CD4-positive, alpha-beta T cell treated with Interleukin-6 at 100 ng/mL for 8 hours (primary cell): ENCODE results near the gene AUTS2.

Source experiments
- DNase-seq: peaks from one replicate; pipeline ENCODE4 v3.0.0-alpha.2; 2020; ENCODE audit warnings: mixed read lengths, low spot score

Gene AUTS2

DNA sequence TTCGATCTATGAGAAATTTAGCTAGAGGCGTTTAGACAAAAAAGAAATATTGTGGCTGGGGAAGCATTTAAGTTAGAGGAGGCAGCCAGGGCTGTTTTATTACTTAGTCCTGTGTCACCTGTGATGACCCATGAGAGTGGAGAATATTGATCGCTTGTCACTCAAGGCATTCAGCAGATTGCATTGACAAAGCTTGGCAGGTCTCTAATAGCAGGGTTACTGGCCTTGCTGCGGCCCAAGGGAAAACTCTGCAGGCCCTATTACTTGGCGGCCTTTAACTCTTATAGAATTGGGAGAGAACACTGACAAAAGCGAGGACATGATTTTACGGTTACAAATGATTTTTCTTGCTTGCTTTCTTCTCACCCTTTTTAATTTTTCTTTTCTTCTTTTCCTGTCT lies 473.5 kb downstream of the AUTS2 start:
- DNase-seq: no peak

- DNase-seq: no peak
Observed at GRCh38 chr7:70072220-70072619, 473.9 kb downstream of the AUTS2 start.

GRCh38 chr7:70076325-70076724 lies 478.1 kb downstream of the AUTS2 start:
- no peak for DNase-seq

DNA sequence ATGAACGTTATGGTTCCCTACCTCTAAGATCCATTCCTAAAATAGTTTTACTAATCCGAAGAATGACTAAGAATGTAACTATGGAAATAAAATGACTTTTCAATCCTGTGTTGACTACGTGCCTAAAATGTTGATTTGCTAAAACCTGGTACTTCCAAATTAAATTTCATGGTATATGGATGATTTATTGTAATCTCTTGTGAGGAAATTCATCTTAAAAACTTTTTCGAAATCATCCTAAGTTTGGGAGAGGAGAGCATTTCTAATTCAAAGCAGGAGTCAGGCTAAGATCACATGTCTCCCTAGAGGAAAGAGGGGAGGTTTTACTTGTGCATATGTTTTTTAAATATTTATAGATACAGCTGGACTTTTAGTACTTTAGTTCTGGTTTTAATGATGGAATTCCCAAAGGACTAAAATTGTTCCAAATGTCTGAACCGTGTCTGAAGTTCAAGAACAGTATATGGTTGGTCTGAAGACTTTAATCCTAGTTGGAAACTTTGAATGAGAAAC lies 483.9 kb downstream of the AUTS2 start:
- DNase-seq: no peak

DNA sequence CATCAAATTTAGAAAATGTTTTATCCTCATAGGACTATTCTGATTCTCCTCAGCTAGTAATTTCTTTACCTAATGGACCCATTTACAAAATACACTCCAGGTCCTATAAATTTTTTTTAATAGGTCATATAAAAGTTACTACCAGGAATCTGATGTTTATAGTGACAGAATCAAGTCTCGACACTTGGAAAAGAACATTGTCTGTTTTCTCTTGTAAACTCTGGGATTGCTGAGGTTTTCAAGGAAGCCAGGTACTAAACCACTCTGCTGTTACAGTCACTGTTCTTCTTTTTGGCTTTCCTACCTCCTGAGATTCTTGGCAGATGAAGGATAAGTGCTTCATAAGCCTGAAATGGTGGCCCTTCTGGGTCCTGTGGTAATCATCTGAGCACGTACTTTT lies 493.1 kb downstream of the AUTS2 start:
- no peak for DNase-seq

GRCh38 chr7:70092314-70093204 lies 494.3 kb downstream of the AUTS2 start:
- DNase-seq: no peak

- no peak for DNase-seq
Observed at GRCh38 chr7:70093205-70093904, 495.1 kb downstream of the AUTS2 start.

DNA sequence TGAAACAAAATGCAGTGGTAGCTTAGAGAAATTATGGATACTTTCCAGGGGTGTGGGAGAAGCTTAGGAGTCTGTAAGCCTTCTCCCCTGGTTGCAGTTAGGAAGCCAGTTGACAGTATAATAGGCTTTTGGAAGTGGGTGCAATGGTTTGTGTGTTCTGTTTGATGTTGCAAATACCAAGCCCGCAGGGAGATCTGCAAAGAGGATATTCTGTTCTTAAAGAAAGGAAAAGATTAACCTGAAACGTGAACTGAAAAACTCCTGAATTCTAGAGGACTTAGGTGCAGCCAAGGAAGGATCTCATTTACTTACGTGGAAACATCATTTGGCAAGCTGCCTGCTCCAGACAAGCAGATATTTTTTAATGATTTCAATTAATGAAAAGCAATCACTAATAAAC lies 496.6 kb downstream of the AUTS2 start:
- no peak for DNase-seq

GRCh38 chr7:70097645-70098044 lies 499.4 kb downstream of the AUTS2 start:
- DNase-seq: no peak

DNA sequence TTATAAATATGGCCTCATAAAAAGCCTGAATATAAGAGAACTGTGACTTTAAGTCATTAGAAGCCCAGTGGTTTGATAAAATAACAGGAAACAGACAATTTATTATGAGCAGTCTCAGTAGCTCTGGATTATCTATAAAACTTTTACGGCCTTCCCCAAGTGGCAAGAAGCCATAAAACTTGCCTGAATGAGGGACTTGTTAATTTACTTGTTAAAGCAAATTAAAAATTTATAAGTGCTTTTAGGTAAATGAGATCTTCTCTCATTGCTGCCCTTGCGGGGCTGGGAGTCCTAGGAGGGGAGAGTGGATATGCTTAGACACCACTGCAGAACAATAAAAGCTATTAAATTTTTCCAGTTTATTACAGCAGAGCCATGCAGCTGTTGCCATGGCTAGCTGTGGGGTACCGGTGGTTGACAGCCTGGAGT lies 499.9 kb downstream of the AUTS2 start:
- no peak for DNase-seq

DNA sequence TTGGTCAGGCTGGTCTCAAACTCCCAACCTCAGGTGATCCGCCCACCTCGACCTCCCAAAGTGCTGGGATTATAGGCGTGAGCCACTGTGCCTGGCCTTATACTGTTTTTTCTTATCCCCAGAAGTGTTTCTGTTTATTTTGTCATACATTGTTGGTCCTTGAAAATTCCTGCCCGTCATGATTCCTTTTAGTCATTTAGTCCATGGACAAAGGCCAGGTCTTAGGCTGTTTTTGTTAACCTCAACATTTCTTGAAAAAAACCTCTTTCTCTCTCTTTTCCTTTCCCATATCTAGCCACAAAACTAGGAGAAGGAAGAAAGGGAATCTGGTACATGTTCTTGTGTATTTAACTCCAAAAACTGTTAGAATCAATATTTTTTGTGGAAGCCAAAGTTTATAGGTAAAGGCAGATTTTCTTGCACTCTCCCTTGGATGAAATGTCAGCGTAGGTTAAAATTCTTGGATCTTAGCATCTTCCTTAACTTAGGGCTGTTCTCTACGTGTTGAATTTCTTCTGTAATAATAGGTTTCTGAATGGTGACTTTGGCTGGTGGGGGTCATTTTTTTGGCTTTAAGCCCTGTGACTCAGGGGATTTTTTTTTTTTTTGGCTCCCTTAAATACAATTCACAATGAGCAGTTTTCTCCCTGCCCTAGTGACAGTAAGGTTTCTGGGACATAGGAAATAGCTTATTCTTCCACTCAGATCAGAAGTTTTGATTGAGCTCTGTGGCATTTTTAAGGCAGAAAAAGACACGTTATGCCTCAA lies 500.8 kb downstream of the AUTS2 start:
- no peak for DNase-seq

- DNase-seq: no peak
Observed at GRCh38 chr7:70104243-70104642, 506.0 kb downstream of the AUTS2 start.

- no peak for DNase-seq
Observed at GRCh38 chr7:70113078-70113477, 514.8 kb downstream of the AUTS2 start.

DNA sequence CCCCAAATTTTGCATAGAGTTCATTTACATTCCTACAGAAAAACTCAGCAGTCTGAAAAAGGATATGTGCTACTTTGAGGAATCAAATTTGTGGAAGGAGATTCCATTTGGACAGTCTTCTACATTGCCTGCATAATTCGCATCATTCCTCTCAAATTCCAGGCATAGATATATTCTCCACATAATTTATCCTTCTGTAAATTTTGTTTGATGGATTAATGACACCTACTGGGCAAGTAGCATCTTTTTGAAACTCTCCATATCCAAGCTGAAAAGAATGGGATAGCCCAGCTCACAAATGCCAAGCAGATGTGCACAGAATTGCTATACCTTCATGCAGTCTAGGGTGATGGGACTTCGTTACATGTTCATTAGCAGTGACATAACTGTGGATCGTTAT lies 515.3 kb downstream of the AUTS2 start:
- DNase-seq: no peak

GRCh38 chr7:70114806-70115205 lies 516.5 kb downstream of the AUTS2 start:
- no peak for DNase-seq

- no peak for DNase-seq
Observed at GRCh38 chr7:70116244-70116643, 518.0 kb downstream of the AUTS2 start.

GRCh38 chr7:70116867-70117266 lies 518.6 kb downstream of the AUTS2 start:
- DNase-seq: no peak

DNA sequence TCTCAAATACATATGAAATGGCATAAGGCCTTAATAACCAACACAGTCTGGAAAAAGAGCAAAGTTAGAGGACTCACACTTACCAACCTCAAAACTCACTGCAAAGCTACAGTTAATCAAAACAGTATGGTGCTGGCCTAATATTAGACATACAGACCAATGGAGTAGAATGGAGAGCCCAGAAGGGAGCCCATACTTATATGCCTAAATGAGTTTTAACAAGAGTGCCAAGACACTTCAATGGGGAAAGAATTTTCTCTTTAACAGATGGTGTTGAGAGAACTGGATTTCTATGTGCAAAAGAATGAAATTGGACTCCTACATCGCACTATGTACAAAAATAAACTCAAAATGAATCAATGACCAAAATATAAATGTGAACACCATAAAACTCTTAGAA lies 522.6 kb downstream of the AUTS2 start:
- no peak for DNase-seq

DNA sequence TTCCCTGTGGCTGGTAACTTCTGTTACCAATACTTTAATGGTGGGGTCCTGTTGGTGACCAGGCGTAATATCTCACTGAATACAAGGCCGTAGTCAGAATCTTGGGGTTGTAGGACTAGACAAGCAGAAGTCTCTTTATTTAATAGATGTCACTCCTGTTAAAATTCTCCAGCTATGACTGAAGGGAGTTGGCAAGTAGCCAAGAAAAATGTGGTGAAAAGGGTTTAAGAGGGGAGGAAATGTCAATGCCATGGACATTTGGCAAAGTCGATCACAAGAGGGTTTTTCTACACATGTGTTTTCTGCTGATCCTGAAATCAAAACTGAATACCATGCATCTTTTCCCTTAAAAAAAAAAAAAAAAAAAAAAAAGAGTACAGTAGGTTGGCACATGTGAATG lies 533.5 kb downstream of the AUTS2 start:
- DNase-seq: no peak

- DNase-seq: no peak
Observed at GRCh38 chr7:70132226-70132851, 534.1 kb downstream of the AUTS2 start.

- DNase-seq: no peak
Observed at GRCh38 chr7:70132852-70133690, 534.8 kb downstream of the AUTS2 start.
